GM21529 (cell line): ENCODE results near the gene HNF1B.

Source experiments
- ATAC-seq: cut with Tn5 transposase; IDR thresholded peaks from one replicate; pipeline ENCODE4 v1.9.1; 2021; ENCODE audit not compliant: unreplicated experiment

HNF1B gene

DNA sequence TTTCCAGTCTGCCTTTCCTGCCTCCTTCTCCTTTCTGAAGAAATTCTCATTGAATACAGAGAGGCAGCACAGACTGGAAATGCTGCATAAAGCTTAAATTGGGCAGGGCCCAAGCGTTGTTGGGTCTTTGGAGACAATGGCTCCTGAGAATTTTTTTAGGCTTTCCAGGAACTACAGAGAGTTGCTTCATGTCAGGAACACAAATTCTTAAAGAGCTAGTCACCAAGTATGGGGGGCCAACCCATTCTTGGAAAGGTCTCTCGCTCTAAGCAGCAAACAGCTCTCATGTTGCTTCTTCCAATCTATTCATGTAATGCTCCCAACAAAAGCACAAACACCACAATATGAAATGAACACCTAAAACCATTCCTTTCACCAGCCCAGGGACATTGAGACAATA is 6.9 kb downstream of the HNF1B start:
- ATAC-seq, result no peak

DNA sequence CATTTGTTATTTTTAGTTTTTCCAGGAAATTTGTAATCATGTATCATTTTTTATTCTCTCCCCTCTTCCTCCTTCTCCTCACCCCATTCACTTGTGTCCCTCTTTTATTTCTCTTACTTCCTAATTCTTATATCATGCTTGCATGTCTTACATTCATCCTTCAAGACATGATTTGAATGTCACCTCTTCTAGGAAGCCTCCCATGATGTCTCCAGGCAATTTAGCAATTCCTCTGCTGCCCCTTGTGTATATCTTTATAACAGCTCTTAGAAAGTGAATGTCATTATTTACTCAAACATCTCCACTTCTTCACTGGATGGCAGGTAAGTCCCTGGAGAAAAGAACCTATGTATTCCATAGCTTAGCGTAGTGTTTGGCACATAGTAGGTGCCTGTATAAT is 7.8 kb downstream of the HNF1B start:
- ATAC-seq, result no peak

DNA sequence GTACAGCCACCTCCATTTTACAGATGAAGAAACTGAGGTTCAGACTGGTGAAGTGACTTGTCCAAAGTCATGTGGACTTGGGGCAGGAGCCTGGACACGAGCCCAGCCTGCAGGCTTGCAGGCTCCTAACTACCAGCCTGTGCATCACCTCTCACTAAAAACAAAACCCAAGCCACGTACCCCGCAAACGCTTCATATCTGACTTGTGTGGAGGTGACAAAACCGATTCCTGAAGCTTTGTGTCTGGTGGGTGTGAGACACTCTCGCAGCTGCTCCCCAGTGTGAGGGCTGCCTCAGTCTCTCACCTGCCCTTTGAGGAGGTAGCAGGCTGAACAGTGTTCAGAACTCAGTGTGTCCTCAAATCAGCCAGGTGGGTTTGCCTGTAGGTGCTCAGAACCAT is 8.4 kb downstream of the HNF1B start:
- no peak for ATAC-seq

DNA sequence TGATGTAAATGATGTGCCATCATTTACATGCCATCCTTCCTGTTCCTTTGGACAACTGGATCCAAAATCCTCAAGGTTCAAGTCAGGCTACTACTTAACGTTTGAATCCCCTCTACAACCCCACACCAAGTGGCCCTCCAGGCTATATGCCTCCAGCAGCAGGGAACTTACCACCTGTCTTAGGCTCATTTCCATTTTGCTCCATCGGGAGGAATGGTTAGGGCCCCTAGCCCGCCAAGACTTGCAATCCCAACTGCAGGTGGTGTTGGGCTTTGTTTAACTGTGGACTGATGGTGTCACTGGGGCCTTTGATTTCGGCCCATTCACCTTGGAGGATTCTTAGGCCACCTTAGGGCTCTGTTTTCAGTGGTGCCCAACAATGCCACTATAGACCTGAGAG is 9.7 kb downstream of the HNF1B start:
- ATAC-seq, result no peak

DNA sequence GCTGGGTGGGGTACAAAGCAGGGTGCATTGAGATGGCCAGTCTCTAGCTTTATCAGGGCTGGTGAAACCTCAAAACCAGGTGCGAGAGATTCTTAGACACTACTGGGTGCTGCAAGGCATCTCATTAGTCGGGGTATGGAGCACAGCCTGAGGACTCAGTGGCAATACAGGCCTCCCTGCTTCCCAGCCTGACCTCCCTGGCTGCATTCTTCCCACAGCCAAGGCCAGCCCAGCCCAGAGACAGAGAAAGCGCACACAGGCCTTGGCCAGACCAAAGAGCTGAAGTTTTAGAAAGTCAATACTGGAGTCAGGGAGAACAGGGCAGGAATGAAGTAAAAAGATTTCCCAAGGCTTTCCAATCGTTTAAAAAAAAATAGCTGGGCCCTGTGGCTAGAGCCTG is 12.5 kb downstream of the HNF1B start:
- ATAC-seq, result no peak

DNA sequence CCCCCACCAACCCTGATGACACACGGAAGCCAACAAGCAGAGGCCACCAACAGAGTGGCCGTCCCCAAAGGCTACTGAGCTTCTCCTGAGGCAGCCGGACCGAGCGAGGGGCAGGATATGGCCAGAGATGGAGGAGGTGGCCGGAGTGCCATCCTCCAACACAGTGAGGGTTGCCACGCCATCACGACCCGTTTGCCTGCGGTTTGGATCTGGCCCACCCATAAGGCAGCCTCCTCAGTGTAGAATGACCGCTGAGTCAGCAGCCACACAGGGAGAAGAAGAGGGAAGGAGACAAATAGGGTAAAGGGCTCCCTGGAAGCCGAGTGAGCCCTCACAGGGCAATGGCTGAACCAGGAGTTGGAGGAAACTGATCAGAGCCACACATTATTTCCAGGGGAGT is 13.8 kb downstream of the HNF1B start:
- ATAC-seq, result no peak

DNA sequence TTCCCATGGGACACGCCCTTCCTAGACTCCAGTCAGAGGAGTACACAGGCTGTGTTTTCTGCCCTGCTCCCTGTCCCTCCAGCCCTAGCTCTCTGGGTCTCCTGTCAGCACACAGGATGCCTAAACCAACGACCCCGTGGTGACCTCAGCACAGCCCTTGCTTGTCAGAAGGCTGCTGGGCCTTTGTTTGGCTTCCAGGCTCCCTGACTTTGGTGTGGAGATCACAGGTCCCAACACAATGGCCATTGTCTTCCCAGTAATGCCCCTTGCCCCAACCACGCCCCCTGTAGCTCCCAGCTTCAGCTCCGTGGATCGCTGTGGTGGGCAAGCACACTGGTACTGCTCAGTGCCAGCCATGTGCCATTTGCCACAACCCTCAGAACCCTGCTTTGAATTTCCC is 15.0 kb downstream of the HNF1B start:
- ATAC-seq, result no peak

DNA sequence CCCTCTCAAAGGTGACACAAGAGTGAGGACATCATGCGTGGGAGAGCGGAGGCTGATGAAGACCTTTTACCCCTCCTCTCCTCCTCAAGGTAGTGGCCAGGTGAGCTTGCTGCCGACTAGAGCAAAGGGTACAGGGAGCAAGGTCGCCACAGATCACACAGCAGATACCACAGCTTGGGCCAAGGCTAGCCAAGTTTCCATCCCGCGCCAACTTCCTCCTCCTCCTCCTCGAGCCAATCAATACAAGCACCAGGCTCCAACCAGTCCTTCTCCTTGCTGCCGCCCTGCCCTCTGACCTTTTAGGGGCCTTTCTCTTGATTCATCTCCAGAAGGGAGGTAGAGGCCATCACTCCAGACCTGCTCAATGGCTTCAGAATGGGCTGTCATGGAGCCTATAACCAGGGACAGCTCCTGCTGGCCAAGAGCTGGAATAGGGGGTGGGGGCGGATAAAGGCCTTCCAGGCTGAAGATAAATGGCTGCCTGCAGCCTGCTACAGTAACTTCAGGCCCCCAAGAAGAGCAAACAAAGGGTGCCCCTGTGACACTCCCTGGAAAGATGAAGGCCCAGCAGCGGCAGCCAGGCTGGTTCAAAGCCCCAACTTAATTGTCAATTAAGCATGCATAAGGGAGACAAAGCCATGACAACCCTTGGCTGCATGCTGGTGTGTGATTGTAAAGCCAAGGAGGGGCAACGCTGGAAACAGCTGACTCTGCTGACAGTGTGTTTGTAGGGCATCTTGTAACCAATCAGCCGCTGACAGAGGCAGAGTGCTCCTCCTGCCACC is 17.8 kb downstream of the HNF1B start:
- no peak for ATAC-seq

DNA sequence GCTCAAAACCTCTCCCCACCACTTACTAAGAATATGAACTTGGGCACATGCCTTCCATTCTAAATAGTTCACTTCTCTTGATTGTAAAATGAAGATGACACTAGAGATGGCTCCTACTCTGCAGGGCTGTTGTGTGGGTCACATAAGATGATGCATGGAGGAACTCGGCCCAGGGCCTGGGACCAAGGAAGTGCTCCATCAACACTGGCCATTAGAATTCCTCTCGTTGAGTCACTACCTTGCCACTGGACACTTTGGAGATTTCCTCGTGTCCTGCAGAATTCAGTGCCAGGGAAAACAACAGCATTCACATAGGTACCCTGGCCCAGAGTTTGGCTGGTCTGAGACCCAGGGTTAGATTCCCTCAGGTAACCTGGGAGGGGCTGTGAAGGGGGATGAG is 18.6 kb downstream of the HNF1B start:
- ATAC-seq, result no peak

DNA sequence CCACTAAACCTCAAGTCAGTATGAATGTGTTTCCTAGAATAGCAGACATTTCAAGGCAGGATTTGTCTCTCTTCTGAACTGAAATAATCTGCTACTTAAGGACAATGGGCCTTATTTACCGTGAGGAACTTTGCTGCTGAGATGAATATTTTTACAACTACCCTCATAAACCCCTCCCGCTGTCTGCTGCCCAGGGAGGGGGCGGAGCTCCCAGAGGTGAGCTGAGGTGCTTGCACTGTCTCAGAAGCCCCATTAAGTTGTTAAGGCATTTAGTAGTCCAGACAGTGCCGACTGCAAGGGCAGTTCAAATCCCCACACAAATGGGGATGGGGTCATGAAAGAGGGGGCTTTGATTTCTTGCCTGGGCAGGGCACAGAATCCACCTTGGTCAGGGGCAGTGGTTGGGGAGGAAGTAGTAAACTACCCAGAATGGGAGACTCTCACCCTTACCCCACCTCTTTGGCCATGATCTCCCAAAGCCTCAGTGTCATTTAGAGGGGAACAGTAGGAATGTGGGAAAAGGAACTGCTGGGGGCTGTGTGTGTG is 19.2 kb downstream of the HNF1B start:
- no peak for ATAC-seq

DNA sequence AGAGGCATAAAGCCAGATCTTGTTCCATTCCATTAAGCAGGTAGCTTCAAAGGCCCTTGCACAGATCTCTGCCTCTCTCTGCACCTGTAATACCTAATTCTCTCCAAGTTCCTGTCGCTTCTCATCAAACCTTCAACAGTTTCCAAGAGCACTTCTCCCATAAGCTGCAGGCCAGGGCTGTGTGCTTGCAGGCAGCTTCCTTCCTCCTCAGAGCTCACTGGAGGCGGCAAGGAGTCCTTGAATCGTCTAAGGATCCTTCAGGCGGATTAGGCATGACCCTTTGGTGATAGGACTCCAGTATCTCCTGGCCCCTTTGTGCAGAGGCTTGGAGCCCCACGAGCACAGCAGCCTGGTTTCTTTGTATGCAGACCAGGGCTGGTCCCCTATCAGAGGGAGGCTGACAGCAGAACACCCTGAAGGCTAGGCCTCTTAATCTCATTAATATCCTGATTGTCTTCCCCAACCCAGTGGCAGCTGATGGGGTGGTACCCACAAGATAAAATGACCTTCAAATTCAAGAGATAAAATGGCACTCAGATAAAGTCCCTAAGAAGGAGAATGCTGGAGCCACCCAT is 19.8 kb downstream of the HNF1B start:
- ATAC-seq, result no peak

DNA sequence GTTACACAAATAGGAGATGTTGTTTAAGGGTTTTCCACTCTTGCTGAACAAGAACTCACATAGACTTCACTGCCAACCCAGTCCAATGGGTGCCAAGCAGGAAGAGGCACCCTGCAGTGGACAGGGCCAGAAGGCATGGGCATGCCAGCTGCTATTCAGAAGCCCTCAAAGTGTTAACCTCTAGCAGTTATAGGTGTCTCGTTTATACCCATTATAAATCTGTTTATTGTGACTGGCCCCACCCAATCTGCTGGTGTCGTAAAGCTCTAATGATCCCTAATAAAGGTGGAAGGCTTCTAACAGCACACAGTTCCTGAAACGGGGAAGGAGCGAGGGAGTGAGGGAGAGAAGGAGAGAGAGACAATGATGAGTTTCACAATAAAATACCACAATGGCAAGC is 23.9 kb downstream of the HNF1B start:
- no peak for ATAC-seq

DNA sequence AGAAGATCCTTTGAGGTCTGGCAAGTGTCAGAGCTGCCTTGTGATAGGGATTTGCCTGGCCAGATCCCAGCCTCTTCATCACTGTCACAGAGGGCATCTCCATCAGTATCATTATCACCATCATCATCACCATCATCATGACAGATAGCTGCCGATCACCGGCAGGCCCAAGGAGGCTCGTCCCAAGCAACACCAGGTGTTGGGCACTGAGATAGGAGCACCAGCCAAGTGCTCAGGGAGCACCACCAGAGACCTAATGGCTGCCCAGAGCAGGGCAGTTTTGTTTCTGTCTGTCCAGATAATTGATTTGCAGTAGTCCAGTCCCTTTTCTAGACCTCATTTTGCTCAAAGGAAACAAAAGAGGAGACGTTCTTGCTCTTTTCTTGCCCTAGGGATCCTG is 25.0 kb downstream of the HNF1B start:
- no peak for ATAC-seq

DNA sequence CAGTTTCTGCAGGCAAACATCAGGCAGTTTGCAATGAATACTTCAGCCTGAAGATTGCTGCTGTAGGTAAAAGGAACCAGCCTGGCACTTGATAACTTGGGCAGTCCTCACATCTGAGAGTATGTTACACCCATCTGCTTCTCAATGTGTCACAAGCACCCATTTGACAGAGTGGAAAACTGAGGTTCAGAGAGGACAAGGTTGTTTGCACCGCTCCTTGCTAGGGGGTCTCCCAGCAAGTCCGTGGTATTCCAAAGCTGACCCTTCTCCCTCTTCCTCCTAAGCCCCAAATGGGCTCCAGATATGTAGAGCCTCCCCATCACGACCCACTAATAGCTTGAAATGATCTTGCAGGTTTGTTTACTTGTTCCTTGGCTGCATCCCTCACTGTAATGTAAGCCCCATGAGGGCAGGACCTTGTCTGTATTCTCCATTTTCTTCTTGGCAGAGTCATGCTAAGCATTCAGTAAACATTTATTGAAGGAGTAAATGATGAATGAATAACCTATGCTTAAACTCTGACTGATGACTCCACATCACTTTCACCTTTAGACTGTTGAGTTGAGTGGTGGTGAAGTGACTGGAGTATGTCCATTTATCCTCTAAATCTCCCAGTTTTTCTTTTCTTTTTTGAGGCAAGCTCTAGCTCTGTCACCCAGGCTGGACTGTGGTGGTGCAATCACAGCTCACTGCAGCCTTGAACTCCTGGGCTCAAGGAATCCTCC is 26.4 kb downstream of the HNF1B start:
- no peak for ATAC-seq

DNA sequence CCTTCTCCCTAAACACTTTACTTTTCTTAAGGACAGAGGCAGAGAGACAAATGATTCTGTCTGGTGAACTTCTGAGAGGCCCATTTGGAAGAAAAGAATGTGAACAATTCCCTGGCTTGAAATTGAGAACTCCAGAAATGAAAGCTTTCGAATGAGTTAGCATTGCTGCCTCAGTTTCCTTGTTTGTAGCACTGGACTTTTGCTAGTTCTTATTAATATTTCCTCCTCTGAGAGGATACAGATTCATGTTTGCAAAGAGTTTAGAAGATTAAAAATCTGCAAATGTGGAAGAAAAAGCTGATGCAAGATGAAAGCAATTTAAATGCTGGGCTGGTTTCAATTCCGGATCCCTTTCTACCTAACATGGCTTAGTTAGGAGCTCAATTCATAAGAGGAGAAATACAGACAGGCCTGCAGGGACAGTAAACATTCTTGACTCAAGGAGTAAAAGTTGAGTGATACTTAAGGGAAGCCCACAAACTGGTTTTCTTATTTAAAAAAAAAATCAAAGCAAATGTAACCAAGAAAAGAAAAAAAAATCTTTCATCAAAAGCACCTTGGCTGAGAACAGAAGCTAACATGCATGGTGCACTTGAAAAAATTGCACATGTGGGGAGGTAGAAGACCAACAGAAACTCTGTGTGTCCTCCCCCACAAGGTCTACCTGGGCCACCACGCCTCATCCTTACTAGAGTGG is 27.1 kb downstream of the HNF1B start:
- ATAC-seq, result no peak

DNA sequence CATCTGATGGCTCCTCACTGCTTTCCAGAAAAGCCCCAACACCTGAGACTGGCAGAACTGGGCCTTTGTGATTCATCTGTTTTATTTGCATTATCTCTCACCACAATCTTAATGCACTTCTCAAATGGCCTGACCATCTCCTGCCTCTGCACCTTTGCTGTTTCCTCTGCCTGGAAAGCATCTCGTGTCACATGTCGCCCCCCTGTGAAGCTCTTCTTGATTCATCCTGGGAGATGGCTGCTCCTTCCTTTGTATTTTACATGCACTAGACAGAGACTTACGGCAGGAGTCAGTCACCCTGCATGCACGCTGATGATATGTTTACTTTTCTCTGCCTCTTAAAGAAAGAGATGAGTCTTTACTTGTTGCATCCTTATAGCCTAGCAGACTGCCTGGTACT is 30.0 kb downstream of the HNF1B start:
- ATAC-seq, result no peak

DNA sequence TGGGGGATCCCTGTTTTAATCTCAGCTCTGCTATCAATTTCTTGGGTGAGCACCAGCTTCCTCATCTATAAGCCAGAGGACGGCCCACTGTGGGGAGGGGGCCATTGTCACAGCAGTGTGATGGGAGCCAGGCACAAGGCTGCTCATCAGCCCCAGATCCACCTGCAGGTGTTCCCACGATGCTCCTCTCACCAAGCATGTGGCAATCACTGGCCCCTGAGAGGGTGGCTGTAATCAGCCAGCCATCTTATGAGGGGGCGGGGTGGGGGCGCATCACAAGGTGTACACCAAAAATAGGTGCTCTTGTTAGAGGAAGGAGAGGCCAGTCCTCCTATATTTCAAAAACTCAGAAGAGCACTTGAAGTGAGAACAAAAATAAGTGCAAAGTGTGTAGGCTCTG is 31.2 kb downstream of the HNF1B start:
- no peak for ATAC-seq

DNA sequence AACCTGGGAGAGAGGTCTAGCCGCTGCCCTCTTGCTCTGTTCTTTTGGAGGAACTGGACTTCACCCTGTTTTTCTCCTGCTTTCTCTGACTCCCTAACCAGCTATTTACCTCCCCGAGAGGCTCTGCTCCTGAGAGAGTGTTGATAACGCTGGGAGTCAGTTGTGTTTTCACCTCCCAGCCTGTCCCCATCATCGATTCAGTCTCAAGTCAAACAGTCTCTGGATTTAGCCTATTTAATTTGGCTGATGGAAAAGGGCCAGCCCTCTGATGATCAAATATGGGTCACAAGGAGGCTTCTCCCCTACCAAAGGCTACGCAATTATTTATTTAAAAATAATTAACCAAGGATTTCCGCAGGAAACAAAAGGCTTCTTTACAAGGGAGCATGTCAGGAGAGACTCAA is 31.8 kb downstream of the HNF1B start:
- no peak for ATAC-seq

DNA sequence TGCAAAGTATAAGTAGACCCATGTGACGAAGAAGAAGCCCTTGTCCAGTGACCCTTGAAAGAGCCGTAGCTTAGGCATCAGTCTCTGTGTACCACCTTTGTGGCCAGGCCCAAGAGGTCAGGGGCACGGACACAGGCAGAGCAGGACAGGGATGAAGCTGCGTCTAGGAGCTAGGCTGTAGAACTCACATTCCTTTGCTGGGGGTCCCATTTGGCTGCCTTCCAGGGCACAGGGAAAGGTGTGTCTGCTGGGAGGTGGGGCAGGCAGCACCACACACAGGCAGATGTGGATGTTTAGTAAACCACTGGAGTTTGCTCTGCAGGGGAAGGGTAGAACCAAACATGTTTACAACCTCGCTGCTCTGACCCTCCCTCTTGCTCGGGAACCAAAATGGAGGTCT is 33.7 kb downstream of the HNF1B start:
- no peak for ATAC-seq

DNA sequence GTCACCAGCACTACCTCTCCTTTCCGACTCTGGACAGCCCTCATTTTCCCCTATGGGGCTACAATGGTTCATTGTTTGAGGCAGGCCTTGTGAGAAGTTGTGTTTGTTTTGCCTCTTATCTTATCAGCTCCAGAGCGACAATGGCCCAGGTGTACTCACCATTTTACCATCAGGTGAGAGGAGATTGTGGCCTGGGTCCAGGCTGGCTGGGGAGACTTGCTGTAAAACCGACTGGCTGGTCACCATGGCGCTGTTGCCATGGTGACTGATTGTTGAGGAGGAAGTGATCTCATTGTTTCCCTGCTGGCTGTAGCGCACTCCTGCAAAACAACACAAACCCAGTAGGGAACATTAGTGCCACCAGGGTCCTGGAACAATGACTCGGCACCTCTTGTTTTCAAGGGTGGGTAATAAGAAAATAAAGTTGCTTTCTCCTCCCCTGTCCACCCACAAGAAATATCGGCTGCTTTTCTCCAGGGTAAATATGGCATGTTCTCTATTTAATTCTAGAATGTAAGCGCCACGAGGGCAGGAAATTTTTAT is 34.4 kb downstream of the HNF1B start:
- no peak for ATAC-seq

DNA sequence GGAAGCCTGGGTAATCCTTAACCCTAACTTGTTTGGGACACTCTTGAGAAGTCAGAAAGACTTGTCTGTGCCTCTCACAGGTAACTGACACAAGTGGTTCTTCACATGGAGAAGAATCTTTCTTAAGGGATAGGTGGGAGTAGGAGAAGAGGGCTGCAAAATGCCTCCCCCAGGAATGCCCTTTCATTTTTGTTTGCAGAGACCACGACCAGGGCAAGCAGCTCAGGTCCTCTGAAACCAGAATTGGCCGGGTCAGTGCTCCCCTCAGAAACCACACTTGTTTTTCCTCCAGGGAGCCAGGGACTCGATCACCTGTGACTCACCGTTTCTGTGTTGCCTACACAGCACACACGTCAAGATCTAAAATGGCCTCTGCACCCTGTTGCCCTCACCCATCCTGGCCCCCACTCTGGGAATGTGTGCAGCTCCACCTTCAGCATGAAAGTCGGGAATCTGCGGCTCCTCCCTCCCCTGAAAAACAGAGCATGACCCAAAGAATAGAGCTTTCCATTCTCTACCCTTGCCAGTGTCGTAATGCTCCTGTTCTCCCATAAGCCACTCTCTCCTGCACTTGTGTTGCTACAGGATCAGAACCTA is 36.1 kb downstream of the HNF1B start:
- ATAC-seq, result no peak
